Astrocyte (in vitro differentiated cells and primary cell): ENCODE results near the gene BNIP2.

Source experiments
- EZH2 ChIP-seq: IDR thresholded peaks from 2 replicates; pipeline ENCODE4 v1.6.1; 2012; ENCODE audit warnings: mild to moderate bottlenecking, low read length, inconsistent platforms; ENCODE audit not compliant: insufficient read depth
- TF ChIP-seq, protein P1 (sequence below): IDR thresholded peaks from 2 replicates; pipeline ENCODE4 v1.5.1; 2011; ENCODE audit warnings: low read depth, mild to moderate bottlenecking, inconsistent platforms, low read length, moderate library complexity; ENCODE audit not compliant: insufficient read depth

- TF ChIP-seq, protein P1, sequence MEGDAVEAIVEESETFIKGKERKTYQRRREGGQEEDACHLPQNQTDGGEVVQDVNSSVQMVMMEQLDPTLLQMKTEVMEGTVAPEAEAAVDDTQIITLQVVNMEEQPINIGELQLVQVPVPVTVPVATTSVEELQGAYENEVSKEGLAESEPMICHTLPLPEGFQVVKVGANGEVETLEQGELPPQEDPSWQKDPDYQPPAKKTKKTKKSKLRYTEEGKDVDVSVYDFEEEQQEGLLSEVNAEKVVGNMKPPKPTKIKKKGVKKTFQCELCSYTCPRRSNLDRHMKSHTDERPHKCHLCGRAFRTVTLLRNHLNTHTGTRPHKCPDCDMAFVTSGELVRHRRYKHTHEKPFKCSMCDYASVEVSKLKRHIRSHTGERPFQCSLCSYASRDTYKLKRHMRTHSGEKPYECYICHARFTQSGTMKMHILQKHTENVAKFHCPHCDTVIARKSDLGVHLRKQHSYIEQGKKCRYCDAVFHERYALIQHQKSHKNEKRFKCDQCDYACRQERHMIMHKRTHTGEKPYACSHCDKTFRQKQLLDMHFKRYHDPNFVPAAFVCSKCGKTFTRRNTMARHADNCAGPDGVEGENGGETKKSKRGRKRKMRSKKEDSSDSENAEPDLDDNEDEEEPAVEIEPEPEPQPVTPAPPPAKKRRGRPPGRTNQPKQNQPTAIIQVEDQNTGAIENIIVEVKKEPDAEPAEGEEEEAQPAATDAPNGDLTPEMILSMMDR: no peak
- no peak for TF ChIP-seq EZH2
Measured at GRCh38 chr15:59646277-59646676, 42.8 kb downstream of the BNIP2 start.
